Lower lobe of right lung (tissue), 2 donors: ENCODE measurements around the gene SPTBN2. TPM values are rescaled to one million over a fixed set of nuclear protein-coding genes. Genes with fewer than 3 reads are reported as not detected.
A peak's percentile ranks its signal among the peaks of the same experiment; 100 is the strongest.

ENCODE experiments used
- ATAC-seq, 2 donors: fragments of 200-7000 bp; cut with Tn5 transposase; one replicate each; pipeline ENCODE4 v1.9.1; 2020 to 2022; ENCODE audit warnings: mild to moderate bottlenecking in 2 of 2, moderate library complexity in 2 of 2
- DNase-seq: peaks from one replicate; pipeline ENCODE4 v3.0.0-alpha.2; 2020
- H3K27ac ChIP-seq: fragments of 200-600 bp; one replicate; pipeline ENCODE4 v1.8.0; 2022
- H3K27me3 ChIP-seq: fragments of 200-600 bp; one replicate; pipeline ENCODE4 v1.8.0; 2022; ENCODE audit warnings: low read depth
- H3K36me3 ChIP-seq: fragments of 200-600 bp; one replicate; pipeline ENCODE4 v1.8.0; 2022; ENCODE audit warnings: mild to moderate bottlenecking
- H3K4me1 ChIP-seq: fragments of 200-600 bp; one replicate; pipeline ENCODE4 v1.8.0; 2022
- H3K4me3 ChIP-seq: fragments of 200-600 bp; one replicate; pipeline ENCODE4 v1.8.0; 2022; ENCODE audit warnings: mild to moderate bottlenecking
- H3K9me3 ChIP-seq: fragments of 200-600 bp; one replicate; pipeline ENCODE4 v1.8.0; 2022
- intact Hi-C: fragments of 100-400 bp; cut with DNase I; formaldehyde crosslinking; loops from one replicate; pipeline ENCODE4 v1.11.0; 2022
- total RNA-seq: library from RNA; stranded (reverse); fragmentation: NEBNext Ultra II Directional; extraction: Animal tissue kit (Norgen Biotek cat#: 25700); gene quantifications from one replicate; pipeline ENCODE4 v1.2.1, GENCODE V29; 2021
- TF ChIP-seq, protein P1 (sequence below): fragments of 200-600 bp; IDR thresholded peaks from one replicate; pipeline ENCODE4 v1.8.0; 2022; ENCODE audit warnings: antibody characterized with exemption, mild to moderate bottlenecking
- donor health status: DM: no; HTN: yes; CAD: no; lungs with severe emphysema.

Gene SPTBN2
- total RNA-seq, 1 donor from 2014 or later: 6.4 TPM

DNA sequence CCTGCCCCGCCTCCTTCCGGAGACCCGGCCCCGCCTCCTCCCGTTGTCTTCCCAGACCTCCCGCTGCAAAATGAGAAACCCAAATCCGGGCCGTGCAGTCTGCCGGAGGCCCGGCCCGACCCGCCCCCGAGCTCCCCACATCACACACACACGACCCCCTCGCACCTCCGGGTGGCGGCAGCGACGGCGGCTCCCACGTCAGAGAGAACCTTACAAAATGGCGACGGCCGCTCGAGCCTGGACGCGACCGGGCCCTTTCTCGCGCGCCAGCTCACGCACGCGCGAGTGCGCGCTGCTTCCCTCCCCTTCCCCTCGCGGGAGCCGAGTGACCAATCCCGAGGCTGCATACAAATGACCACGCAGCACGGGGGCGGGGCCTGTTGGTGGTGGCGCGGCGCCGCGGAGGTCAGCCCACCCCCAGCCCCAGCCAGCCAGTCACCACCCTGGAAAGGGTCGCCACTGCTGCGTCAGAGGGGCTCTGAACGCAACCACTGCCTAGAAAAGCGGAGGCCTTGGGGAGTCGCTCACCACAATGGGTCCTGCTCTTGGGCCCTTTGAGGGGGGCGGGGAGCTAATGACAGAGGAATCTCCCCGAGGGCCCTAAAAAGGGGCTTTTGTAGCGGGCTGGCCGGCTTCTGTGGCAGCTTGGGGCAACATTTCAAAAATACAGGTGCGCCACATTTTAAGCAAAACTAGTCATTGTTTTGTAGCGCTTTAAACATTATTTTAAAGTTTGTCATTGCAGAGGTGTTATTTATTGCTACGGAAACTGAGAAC is 51.2 kb downstream of the SPTBN2 start, which contains the start of gene RBM4B:
Gene RBM4B, minus strand, starts transcription at position 289 of the 777 bp plus-strand sequence. CDS start 808 bp downstream, outside the sequence.
- intact Hi-C loops: no loop called here
- ATAC-seq: peak; percentile 98 to 99
- H3K4me1 ChIP-seq: peaks cover 38% of the 10 kb centered on the region
- peak within 1 kb of the TSS; percentile 93 for H3K27ac ChIP-seq
- peak within 1 kb of the TSS; percentile 85 for H3K4me3 ChIP-seq
- no peaks in the 10 kb centered on the region for H3K9me3 ChIP-seq
- H3K36me3 ChIP-seq: no peaks in the 10 kb centered on the region
- no peaks in the 10 kb centered on the region for H3K27me3 ChIP-seq
- DNase-seq: peak; percentile 98
- TF ChIP-seq, protein P1, sequence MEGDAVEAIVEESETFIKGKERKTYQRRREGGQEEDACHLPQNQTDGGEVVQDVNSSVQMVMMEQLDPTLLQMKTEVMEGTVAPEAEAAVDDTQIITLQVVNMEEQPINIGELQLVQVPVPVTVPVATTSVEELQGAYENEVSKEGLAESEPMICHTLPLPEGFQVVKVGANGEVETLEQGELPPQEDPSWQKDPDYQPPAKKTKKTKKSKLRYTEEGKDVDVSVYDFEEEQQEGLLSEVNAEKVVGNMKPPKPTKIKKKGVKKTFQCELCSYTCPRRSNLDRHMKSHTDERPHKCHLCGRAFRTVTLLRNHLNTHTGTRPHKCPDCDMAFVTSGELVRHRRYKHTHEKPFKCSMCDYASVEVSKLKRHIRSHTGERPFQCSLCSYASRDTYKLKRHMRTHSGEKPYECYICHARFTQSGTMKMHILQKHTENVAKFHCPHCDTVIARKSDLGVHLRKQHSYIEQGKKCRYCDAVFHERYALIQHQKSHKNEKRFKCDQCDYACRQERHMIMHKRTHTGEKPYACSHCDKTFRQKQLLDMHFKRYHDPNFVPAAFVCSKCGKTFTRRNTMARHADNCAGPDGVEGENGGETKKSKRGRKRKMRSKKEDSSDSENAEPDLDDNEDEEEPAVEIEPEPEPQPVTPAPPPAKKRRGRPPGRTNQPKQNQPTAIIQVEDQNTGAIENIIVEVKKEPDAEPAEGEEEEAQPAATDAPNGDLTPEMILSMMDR: no peak

DNA sequence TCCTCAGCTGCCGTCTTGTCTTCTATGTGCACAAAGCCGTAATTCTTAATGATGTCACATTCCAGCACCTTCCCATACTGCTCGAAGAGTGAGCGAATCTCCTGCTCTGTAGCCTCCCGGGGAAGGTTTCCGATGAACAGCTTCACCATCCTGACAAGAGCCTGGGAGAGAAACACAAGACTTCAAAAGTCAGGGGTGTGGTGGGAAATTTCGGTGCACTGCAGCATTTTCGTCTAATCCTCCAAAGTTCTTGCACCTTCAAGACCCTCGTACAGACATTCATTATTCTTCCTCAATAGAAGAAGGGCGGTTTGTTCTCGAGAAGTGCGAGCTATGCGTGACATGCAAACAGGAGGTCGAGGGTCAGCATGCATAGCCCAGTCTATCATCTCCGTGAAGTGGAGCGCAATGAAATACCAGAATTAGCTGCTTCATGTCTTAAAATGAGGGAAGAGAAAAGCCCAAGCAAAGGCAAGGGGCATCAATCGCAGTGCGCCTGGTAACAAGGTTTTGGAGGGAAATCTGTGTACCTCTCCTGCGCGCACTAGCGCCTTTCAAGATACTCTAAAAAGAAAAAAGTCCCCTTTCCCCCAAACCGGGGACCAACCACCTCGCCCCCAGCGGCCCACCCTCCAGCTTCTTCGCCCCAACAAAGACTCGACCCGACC is 52.0 kb downstream of the SPTBN2 start:
- Histone ChIP-seq H3K27me3 (no peaks in the 10 kb centered on the region), H3K36me3 (no peaks in the 10 kb centered on the region), H3K4me3 (peak overlapping the region; percentile 85), H3K9me3 (no peaks in the 10 kb centered on the region), H3K27ac (peak overlapping the region; percentile 93), H3K4me1 (peaks cover 38% of the 10 kb centered on the region)
- ATAC-seq: no peak
- DNase-seq: no peak
- TF ChIP-seq, protein P1: no peak
- intact Hi-C loops: no loop called here

DNA sequence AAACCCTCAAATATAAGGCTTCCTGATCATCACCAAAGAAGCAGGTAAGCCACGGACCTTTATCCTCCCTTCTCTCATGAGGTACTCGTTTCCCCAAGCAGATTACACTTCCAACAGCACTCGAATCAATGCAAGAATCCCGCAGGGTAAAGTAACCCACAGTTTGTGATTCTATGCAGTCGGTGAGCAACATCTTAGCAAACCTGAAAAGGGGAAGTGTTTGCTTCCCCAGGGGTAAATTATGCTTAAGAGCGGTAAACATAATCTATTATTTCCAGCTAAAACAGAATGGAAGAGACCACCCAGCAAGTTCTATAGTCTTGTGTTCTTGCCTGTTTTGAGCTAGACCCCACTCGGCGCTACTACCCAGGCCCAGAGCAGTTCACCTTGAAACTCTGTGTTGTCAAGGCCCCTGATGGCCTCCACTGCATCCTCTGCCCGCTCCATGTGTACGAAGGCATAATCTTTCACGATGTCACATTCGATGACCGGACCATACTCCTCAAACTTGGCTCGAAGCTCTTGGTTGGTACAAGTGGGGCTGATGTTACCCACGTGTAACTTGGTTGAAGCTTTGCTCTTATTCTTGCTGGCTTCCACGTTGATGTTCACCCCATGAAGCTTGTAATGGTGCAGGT is 52.6 kb downstream of the SPTBN2 start:
- Histone ChIP-seq H3K36me3 (no peaks in the 10 kb centered on the region), H3K4me1 (peaks cover 38% of the 10 kb centered on the region), H3K9me3 (no peaks in the 10 kb centered on the region), H3K27ac (no peak overlapping the region), H3K27me3 (no peaks in the 10 kb centered on the region), H3K4me3 (peak overlapping the region; percentile 85)
- DNase-seq: no peak
- TF ChIP-seq, protein P1: no peak
- no peak for ATAC-seq
- intact Hi-C loops: no loop called here

DNA sequence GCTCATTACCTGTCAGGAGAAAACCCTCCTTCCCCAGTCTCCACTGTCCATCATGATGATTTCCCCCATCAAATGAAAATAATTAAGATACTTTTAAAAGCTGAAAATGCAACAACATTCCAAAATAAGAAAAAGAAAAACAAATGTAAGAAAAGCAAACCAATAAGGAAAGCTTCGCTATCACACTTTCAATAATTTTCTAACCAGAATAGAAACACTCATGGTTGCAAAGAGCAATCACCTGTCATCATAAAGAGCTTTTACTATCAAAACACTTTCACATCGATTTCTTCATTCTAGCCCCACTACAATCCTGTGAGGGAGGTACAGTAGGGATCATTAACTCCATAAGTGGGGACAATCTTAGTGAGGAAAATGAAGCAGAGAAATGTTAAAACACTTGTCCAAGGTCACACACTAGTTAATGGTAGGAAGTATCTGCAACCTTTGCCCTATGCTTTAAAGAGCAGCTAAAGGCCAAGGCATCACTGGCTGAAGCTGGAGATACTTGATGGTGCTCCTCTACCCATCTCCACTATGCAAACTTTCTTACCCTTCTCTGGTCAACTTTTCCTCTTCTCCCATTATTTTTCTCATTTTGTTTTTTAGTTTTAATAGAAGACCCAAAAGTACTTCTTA is 53.9 kb downstream of the SPTBN2 start:
- ATAC-seq (no peak), DNase-seq (no peak)
- TF ChIP-seq, protein P1: no peak
- Histone ChIP-seq H3K27me3 (no peaks in the 10 kb centered on the region), H3K27ac (no peak overlapping the region), H3K4me3 (no peak overlapping the region), H3K9me3 (no peaks in the 10 kb centered on the region), H3K4me1 (peaks cover 42% of the 10 kb centered on the region), H3K36me3 (peaks cover 8% of the 10 kb centered on the region)
- intact Hi-C loops: no loop called here

DNA sequence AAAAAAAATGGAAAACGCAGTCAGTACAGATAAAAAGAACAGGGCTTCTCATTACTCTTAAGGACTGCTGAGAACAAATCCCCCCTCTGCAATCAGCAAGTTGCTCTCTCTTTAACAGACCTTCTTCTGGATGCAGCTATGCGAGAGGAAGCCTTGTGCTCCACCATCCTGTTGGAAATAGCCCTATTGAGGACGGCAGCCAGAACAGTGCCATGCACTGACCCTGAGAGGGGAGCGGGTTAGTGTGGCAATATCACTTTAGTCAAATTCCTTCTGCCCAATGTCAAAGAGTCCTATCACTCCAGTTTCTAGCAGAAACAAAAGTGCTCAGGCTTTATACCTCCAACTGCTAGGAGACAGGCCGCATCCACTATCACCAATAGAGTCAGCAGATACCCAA is 58.2 kb downstream of the SPTBN2 start:
- peaks cover 26% of the 10 kb centered on the region for H3K4me1 ChIP-seq

More for the DNA sequence above, 58.2 kb downstream of the SPTBN2 start:
- Histone ChIP-seq H3K9me3 (no peaks in the 10 kb centered on the region), H3K27me3 (no peaks in the 10 kb centered on the region), H3K4me3 (no peak overlapping the region), H3K27ac (no peak overlapping the region), H3K36me3 (peaks cover 48% of the 10 kb centered on the region)
- intact Hi-C loops: no loop called here
- ATAC-seq (no peak), DNase-seq (no peak)
- TF ChIP-seq, protein P1: no peak
